DND-41 (cell line): ENCODE data around the gene HOXC4.

ENCODE experiments used
- ATAC-seq: fragments of 200-7000 bp; cut with Tn5 transposase; 3 replicates; pipeline ENCODE4 v1.9.1; 2021; ENCODE audit warnings: low read depth; ENCODE audit not compliant: insufficient read depth
- DNase-seq: peaks from one replicate; pipeline ENCODE4 v3.0.0-alpha.2; 2020
- H2AFZ ChIP-seq: 2 replicates; pipeline ENCODE4 v1.6.0; 2012; ENCODE audit warnings: low read depth, low read length
- H3K27ac ChIP-seq: 2 replicates; pipeline ENCODE4 v1.5.1; 2012; ENCODE audit warnings: low read length, inconsistent platforms
- H3K27me3 ChIP-seq: fragments of 200-600 bp; sonication (generic); 2 replicates; pipeline ENCODE4 v1.6.0; 2012; ENCODE audit warnings: low read length, mild to moderate bottlenecking, inconsistent platforms; ENCODE audit not compliant: insufficient read depth, poor library complexity
- H3K36me3 ChIP-seq: 2 replicates; pipeline ENCODE4 v1.5.1; 2012; ENCODE audit warnings: low read length, inconsistent platforms; ENCODE audit not compliant: insufficient read depth
- H3K4me1 ChIP-seq: 2 replicates; pipeline ENCODE4 v1.5.1; 2012; ENCODE audit warnings: mild to moderate bottlenecking, low read length; ENCODE audit not compliant: insufficient read depth
- H3K4me2 ChIP-seq: 2 replicates; pipeline ENCODE4 v1.6.0; 2012; ENCODE audit warnings: mild to moderate bottlenecking, moderate library complexity, low read length, inconsistent platforms; ENCODE audit not compliant: insufficient read depth
- H3K4me3 ChIP-seq, 2 experiments: fragments of 200-600 bp in 1 of 2; shearing (Covaris generic) in 1 of 2; 2 replicates each; pipeline ENCODE4 v1.5.1; 2012 to 2016; ENCODE audit warnings: inconsistent platforms in 2 of 2, low read length in 2 of 2, mild to moderate bottlenecking in 2 of 2, low read depth in 1 of 2, moderate library complexity in 1 of 2
- H3K79me2 ChIP-seq: 2 replicates; pipeline ENCODE4 v1.6.0; 2012; ENCODE audit warnings: low read length, inconsistent platforms; ENCODE audit not compliant: insufficient read depth
- H3K9ac ChIP-seq: 2 replicates; pipeline ENCODE4 v1.6.0; 2012; ENCODE audit warnings: low read depth, mild to moderate bottlenecking, inconsistent platforms, low read length, moderate library complexity
- H3K9me3 ChIP-seq: 2 replicates; pipeline ENCODE4 v1.5.1; 2012; ENCODE audit warnings: low read length, moderate library complexity, mild to moderate bottlenecking, inconsistent platforms; ENCODE audit not compliant: insufficient read depth, severe bottlenecking
- H4K20me1 ChIP-seq: 2 replicates; pipeline ENCODE4 v1.6.0; 2012; ENCODE audit warnings: low read length; ENCODE audit not compliant: insufficient read depth
- CTCF ChIP-seq: IDR thresholded peaks from 2 replicates; pipeline ENCODE4 v1.5.1; 2012; ENCODE audit warnings: borderline replicate concordance, low read length, moderate library complexity, mild to moderate bottlenecking; ENCODE audit not compliant: poor library complexity, severe bottlenecking; ENCODE audit errors: extremely low read depth
- EZH2 ChIP-seq: IDR thresholded peaks from 3 replicates; pipeline ENCODE4 v1.6.1; 2012; ENCODE audit warnings: borderline replicate concordance, low read depth, mild to moderate bottlenecking, moderate library complexity, low read length, inconsistent platforms; ENCODE audit not compliant: severe bottlenecking

HOXC4 gene

GRCh38 chr12:54059668-54060067, 6.0 kb downstream of the HOXC4 start:
- Histone ChIP-seq H3K79me2 (no peaks in the 10 kb centered on the region), H3K4me3 (no peak overlapping the region), H3K27ac (no peak overlapping the region), H3K9ac (no peak overlapping the region), H3K36me3 (no peaks in the 10 kb centered on the region), H2AFZ (no peak overlapping the region), H3K27me3 (peaks cover 62% of the 10 kb centered on the region), H4K20me1 (no peaks in the 10 kb centered on the region), H3K9me3 (no peaks in the 10 kb centered on the region), H3K4me2 (no peak overlapping the region), H3K4me1 (no peaks in the 10 kb centered on the region)
- ATAC-seq (no peak), DNase-seq (no peak)
- TF ChIP-seq CTCF (no peak), EZH2 (no peak)

GRCh38 chr12:54060174-54060974, 6.7 kb downstream of the HOXC4 start:
- DNase-seq (no peak), ATAC-seq (no peak)
- TF ChIP-seq EZH2: no peak
- no peak for TF ChIP-seq CTCF
- no peaks in the 10 kb centered on the region for H3K4me1 ChIP-seq
- H3K27me3 ChIP-seq: peaks cover 62% of the 10 kb centered on the region
- no peaks in the 10 kb centered on the region for H3K79me2 ChIP-seq
- H3K9ac ChIP-seq: no peak overlapping the region
- H3K4me3 ChIP-seq: no peak overlapping the region
- no peaks in the 10 kb centered on the region for H3K9me3 ChIP-seq
- H3K4me2 ChIP-seq: no peak overlapping the region
- no peaks in the 10 kb centered on the region for H4K20me1 ChIP-seq
- H2AFZ ChIP-seq: no peak overlapping the region
- no peak overlapping the region for H3K27ac ChIP-seq
- no peaks in the 10 kb centered on the region for H3K36me3 ChIP-seq

GRCh38 chr12:54060975-54061778, 7.5 kb downstream of the HOXC4 start:
- Histone ChIP-seq H3K4me2 (no peak overlapping the region), H4K20me1 (no peaks in the 10 kb centered on the region)
- no peak for DNase-seq

More at GRCh38 chr12:54060975-54061778, 7.5 kb downstream of the HOXC4 start:
- Histone ChIP-seq H3K4me3 (no peak overlapping the region), H3K4me1 (no peaks in the 10 kb centered on the region), H3K36me3 (no peaks in the 10 kb centered on the region), H3K9ac (no peak overlapping the region), H3K27me3 (peaks cover 67% of the 10 kb centered on the region), H3K9me3 (no peaks in the 10 kb centered on the region), H2AFZ (no peak overlapping the region), H3K27ac (no peak overlapping the region), H3K79me2 (no peaks in the 10 kb centered on the region)
- TF ChIP-seq EZH2: no peak
- TF ChIP-seq CTCF: no peak
- ATAC-seq: no peak
